K562 (cell line): ENCODE data around the gene F2RL2. TPM values are rescaled to one million over a fixed set of nuclear protein-coding genes. Genes with fewer than 3 reads are reported as not detected.

Experiments used
- HCFC1 ChIP-seq: IDR thresholded peaks from 2 replicates; pipeline ENCODE4 v1.6.1; 2012; ENCODE audit warnings: low read depth, low read length, improper control_type of control experiment
- RFX5 ChIP-seq: IDR thresholded peaks from 2 replicates; pipeline ENCODE4 v1.6.1; 2011; ENCODE audit warnings: low read depth, mild to moderate bottlenecking, improper control_type of control experiment, low read length
- ZBTB8A ChIP-seq: fragments of 450-650 bp; IDR thresholded peaks from 2 replicates; pipeline ENCODE4 v1.6.1; 2018; ENCODE audit warnings: mild to moderate bottlenecking, moderate library complexity; ENCODE audit not compliant: partially characterized antibody
- ZNF384 ChIP-seq: IDR thresholded peaks from 2 replicates; pipeline ENCODE4 v1.6.1; 2012; ENCODE audit warnings: low read depth, low read length, improper control_type of control experiment
- polyA plus RNA-seq, 8 experiments: library from polyadenylated mRNA; depleted of rRNA in 4 of 8; stranded (reverse) in 5 of 8; unstranded in 3 of 8; fragments of >200 nt; fragmentation: Nextera tagmentation in 2 of 8; fragmentation: Illumina TruSeq in 1 of 8; extraction: Ambion mirVana in 2 of 8; extraction: Trizol in 1 of 8; gene quantifications; 2 replicates each; pipeline versions ENCODE4 v1.2.1 to v1.2.3, GENCODE V29; 2011 to 2014; ENCODE audit warnings: inconsistent platforms in 1 of 8, missing spikeins in 1 of 8
- total RNA-seq, 7 experiments: library from RNA; depleted of rRNA in 6 of 7; stranded (reverse); fragments of >200 nt in 6 of 7; fragmentation: Illumina TruSeq in 2 of 7; extraction: Trizol in 2 of 7; gene quantifications; 2 replicates each; pipeline versions ENCODE4 v1.2.1 to v1.2.3, GENCODE V29; 2011 to 2021; ENCODE audit warnings: low replicate concordance in 1 of 7
- TF ChIP-seq, protein P1 (sequence below), 3 experiments: fragments of 200-800 bp in 1 of 3; sonication (Bioruptor generic) in 1 of 3; sonication (generic) in 1 of 3; formaldehyde crosslinking in 1 of 3; IDR thresholded peaks; 2 replicates each; pipeline versions ENCODE4 v1.6.1 to v1.8.0; 2016 to 2022; ENCODE audit warnings: mild to moderate bottlenecking in 2 of 3, missing compliant biosample characterization in 2 of 3, missing genetic modification characterization in 2 of 3, missing genetic modification reagents in 1 of 3
- TF ChIP-seq, protein P2 (sequence below): sonication (generic); formaldehyde crosslinking; IDR thresholded peaks from 2 replicates; pipeline ENCODE4 v1.8.1; 2022; ENCODE audit warnings: missing genetic modification reagents
- TF ChIP-seq, protein P3 (sequence below): fragments of 450-650 bp; IDR thresholded peaks from 2 replicates; pipeline ENCODE4 v1.6.1; 2018; ENCODE audit warnings: mild to moderate bottlenecking, low read depth; ENCODE audit not compliant: partially characterized antibody
- TF ChIP-seq, protein P4 (sequence below): sonication (generic); formaldehyde crosslinking; IDR thresholded peaks from 2 replicates; pipeline ENCODE4 v1.8.1; 2023; ENCODE audit warnings: mild to moderate bottlenecking, missing genetic modification reagents
- TF ChIP-seq, protein P5 (sequence below): sonication (generic); formaldehyde crosslinking; IDR thresholded peaks from 2 replicates; pipeline ENCODE4 v1.8.1; 2023; ENCODE audit warnings: missing genetic modification reagents, mild to moderate bottlenecking, borderline replicate concordance

F2RL2 gene
- total and polyA plus RNA-seq, 9 of the 15 experiments (the other 6 are each of a cell fraction or from before 2014, with no cell fraction given), result 0.03 to 0.12 (median 0.06) TPM; not detected in 3

DNA sequence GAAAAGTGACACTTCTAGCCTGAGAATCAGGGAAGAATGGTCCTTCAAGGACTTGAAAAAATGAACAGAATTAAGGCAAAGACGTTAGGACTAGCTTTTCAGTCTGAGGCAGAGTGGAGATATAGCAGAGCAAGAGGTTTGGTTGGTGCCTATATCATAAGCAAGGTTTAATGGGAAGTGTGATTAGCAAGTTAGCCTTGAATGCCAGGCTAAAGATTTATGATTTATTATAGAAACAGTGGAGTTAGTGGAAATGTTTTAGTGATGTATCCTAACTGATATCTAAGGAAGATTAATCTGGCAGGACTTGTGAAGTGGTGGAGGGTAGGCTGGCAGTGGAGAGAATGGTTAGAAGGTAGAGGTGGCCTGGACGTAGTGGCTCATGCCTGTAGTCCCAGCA, 7.0 kb downstream of the F2RL2 start (continued):
- TF ChIP-seq, protein P1, sequence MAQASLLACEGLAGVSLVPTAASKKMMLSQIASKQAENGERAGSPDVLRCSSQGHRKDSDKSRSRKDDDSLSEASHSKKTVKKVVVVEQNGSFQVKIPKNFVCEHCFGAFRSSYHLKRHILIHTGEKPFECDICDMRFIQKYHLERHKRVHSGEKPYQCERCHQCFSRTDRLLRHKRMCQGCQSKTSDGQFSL (CRISPR knock-in tag; IDR thresholded peaks at IDR 0.05), result no peak
- TF ChIP-seq, protein P1 (tag; IDR thresholded peaks at IDR 0.05), result no peak
- TF ChIP-seq HCFC1, result no peak
- no peak for TF ChIP-seq ZBTB8A
- TF ChIP-seq RFX5, result no peak
- TF ChIP-seq, protein P2, sequence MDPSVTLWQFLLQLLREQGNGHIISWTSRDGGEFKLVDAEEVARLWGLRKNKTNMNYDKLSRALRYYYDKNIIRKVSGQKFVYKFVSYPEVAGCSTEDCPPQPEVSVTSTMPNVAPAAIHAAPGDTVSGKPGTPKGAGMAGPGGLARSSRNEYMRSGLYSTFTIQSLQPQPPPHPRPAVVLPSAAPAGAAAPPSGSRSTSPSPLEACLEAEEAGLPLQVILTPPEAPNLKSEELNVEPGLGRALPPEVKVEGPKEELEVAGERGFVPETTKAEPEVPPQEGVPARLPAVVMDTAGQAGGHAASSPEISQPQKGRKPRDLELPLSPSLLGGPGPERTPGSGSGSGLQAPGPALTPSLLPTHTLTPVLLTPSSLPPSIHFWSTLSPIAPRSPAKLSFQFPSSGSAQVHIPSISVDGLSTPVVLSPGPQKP (CRISPR knock-in tag), result no peak
- TF ChIP-seq, protein P3, sequence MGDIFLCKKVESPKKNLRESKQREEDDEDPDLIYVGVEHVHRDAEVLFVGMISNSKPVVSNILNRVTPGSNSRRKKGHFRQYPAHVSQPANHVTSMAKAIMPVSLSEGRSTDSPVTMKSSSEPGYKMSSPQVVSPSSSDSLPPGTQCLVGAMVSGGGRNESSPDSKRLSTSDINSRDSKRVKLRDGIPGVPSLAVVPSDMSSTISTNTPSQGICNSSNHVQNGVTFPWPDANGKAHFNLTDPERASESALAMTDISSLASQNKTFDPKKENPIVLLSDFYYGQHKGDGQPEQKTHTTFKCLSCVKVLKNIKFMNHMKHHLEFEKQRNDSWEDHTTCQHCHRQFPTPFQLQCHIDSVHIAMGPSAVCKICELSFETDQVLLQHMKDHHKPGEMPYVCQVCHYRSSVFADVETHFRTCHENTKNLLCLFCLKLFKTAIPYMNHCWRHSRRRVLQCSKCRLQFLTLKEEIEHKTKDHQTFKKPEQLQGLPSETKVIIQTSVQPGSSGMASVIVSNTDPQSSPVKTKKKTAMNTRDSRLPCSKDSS, result no peak
- no peak for TF ChIP-seq ZNF384
- TF ChIP-seq, protein P4, sequence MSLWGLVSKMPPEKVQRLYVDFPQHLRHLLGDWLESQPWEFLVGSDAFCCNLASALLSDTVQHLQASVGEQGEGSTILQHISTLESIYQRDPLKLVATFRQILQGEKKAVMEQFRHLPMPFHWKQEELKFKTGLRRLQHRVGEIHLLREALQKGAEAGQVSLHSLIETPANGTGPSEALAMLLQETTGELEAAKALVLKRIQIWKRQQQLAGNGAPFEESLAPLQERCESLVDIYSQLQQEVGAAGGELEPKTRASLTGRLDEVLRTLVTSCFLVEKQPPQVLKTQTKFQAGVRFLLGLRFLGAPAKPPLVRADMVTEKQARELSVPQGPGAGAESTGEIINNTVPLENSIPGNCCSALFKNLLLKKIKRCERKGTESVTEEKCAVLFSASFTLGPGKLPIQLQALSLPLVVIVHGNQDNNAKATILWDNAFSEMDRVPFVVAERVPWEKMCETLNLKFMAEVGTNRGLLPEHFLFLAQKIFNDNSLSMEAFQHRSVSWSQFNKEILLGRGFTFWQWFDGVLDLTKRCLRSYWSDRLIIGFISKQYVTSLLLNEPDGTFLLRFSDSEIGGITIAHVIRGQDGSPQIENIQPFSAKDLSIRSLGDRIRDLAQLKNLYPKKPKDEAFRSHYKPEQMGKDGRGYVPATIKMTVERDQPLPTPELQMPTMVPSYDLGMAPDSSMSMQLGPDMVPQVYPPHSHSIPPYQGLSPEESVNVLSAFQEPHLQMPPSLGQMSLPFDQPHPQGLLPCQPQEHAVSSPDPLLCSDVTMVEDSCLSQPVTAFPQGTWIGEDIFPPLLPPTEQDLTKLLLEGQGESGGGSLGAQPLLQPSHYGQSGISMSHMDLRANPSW (CRISPR knock-in tag), result no peak
- TF ChIP-seq, protein P5, sequence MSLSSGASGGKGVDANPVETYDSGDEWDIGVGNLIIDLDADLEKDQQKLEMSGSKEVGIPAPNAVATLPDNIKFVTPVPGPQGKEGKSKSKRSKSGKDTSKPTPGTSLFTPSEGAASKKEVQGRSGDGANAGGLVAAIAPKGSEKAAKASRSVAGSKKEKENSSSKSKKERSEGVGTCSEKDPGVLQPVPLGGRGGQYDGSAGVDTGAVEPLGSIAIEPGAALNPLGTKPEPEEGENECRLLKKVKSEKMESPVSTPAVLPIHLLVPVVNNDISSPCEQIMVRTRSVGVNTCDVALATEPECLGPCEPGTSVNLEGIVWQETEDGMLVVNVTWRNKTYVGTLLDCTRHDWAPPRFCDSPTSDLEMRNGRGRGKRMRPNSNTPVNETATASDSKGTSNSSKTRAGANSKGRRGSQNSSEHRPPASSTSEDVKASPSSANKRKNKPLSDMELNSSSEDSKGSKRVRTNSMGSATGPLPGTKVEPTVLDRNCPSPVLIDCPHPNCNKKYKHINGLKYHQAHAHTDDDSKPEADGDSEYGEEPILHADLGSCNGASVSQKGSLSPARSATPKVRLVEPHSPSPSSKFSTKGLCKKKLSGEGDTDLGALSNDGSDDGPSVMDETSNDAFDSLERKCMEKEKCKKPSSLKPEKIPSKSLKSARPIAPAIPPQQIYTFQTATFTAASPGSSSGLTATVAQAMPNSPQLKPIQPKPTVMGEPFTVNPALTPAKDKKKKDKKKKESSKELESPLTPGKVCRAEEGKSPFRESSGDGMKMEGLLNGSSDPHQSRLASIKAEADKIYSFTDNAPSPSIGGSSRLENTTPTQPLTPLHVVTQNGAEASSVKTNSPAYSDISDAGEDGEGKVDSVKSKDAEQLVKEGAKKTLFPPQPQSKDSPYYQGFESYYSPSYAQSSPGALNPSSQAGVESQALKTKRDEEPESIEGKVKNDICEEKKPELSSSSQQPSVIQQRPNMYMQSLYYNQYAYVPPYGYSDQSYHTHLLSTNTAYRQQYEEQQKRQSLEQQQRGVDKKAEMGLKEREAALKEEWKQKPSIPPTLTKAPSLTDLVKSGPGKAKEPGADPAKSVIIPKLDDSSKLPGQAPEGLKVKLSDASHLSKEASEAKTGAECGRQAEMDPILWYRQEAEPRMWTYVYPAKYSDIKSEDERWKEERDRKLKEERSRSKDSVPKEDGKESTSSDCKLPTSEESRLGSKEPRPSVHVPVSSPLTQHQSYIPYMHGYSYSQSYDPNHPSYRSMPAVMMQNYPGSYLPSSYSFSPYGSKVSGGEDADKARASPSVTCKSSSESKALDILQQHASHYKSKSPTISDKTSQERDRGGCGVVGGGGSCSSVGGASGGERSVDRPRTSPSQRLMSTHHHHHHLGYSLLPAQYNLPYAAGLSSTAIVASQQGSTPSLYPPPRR (CRISPR knock-in tag), result no peak
- TF ChIP-seq, all 486 proteins: peak for 0
